Gastroesophageal sphincter (tissue), 3 donors: Measurements from ENCODE around the gene CUL5.

Experiments used
- EP300 ChIP-seq: sonication (generic); formaldehyde crosslinking; IDR thresholded peaks from one replicate; pipeline ENCODE4 v1.6.1; 2017; ENCODE audit warnings: antibody characterized with exemption, mild to moderate bottlenecking
- POLR2A ChIP-seq, 2 donors: fragments of 450-650 bp; IDR thresholded peaks; one replicate each; pipeline ENCODE4 v1.6.1; 2017; ENCODE audit warnings: antibody characterized with exemption in 2 of 2, mild to moderate bottlenecking in 2 of 2, moderate library complexity in 1 of 2
- TF ChIP-seq, protein P1 (sequence below), 4 experiments: fragments of 200-600 bp in 2 of 4; fragments of 450-650 bp in 2 of 4; sonication (generic) in 1 of 4; IDR thresholded peaks; one replicate each; pipeline ENCODE4 v1.5.1; 2017 to 2019; ENCODE audit warnings: antibody characterized with exemption in 4 of 4, mild to moderate bottlenecking in 2 of 4, moderate library complexity in 2 of 4

DNA sequence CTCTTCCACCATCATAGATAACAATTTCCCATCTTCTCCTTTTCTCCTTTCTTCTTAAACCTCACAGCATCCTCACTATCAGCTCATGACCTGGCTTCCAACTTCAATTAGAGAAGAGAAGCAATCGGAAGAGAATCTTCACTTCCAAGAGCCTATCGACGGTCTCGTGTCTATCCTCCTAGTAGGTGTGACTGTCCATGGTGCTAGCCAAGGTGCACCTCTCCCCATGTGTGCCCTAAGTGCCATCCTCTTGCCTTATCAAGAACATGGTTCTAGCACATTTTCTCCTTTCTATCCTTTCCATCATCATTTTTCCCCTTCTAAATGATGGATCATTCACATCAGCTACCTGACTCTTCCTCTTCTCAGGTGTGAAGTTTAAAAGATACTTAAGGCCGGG is 5.1 kb upstream of the CUL5 start:
- TF ChIP-seq, protein P1, sequence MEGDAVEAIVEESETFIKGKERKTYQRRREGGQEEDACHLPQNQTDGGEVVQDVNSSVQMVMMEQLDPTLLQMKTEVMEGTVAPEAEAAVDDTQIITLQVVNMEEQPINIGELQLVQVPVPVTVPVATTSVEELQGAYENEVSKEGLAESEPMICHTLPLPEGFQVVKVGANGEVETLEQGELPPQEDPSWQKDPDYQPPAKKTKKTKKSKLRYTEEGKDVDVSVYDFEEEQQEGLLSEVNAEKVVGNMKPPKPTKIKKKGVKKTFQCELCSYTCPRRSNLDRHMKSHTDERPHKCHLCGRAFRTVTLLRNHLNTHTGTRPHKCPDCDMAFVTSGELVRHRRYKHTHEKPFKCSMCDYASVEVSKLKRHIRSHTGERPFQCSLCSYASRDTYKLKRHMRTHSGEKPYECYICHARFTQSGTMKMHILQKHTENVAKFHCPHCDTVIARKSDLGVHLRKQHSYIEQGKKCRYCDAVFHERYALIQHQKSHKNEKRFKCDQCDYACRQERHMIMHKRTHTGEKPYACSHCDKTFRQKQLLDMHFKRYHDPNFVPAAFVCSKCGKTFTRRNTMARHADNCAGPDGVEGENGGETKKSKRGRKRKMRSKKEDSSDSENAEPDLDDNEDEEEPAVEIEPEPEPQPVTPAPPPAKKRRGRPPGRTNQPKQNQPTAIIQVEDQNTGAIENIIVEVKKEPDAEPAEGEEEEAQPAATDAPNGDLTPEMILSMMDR (IDR thresholded peaks at IDR 0.05) = no peak
- no peak for TF ChIP-seq POLR2A (IDR thresholded peaks at IDR 0.05)
- TF ChIP-seq EP300 = no peak
